HFFc6 (cell line): Measurements from ENCODE around the gene RNF128. TPM values are rescaled to one million over a fixed set of nuclear protein-coding genes. Genes with fewer than 3 reads are reported as not detected.

Experiments used
- DNase-seq: peaks from one replicate; pipeline ENCODE4 v3.0.0-alpha.2; 2018
- H3K27ac Mint-ChIP-seq: 2 replicates; pipeline ENCODE4 v1.8.0; 2020; ENCODE audit warnings: mild to moderate bottlenecking, mixed read lengths
- H3K27me3 Mint-ChIP-seq: 2 replicates; pipeline ENCODE4 v1.8.0; 2021; ENCODE audit warnings: mild to moderate bottlenecking, moderate library complexity, mixed read lengths; ENCODE audit not compliant: insufficient read depth
- H3K36me3 Mint-ChIP-seq: 2 replicates; pipeline ENCODE4 v1.8.0; 2021; ENCODE audit warnings: low read depth, mixed read lengths
- H3K4me1 Mint-ChIP-seq: 2 replicates; pipeline ENCODE4 v1.8.0; 2020; ENCODE audit warnings: low read depth, mixed read lengths
- H3K4me3 Mint-ChIP-seq: 2 replicates; pipeline ENCODE4 v1.8.0; 2020; ENCODE audit warnings: mild to moderate bottlenecking, moderate library complexity, mixed read lengths
- H3K9me3 Mint-ChIP-seq: 2 replicates; pipeline ENCODE4 v1.8.0; 2020; ENCODE audit warnings: mild to moderate bottlenecking, mixed read lengths
- total RNA-seq, 6 experiments: library from RNA; stranded (reverse); fragmentation: NEBNext Ultra II Directional; extraction: Animal tissue kit (Norgen Biotek cat#: 25700); gene quantifications; 2 replicates in 1 of 6; 3 replicates in 5 of 6; pipeline ENCODE4 v1.2.3, GENCODE V29; 2021
- TF ChIP-seq, protein P1 (sequence below): fragments of 200-600 bp; sonication (generic); IDR thresholded peaks from 2 replicates; pipeline ENCODE4 v1.5.0; 2021; ENCODE audit warnings: antibody characterized with exemption, mild to moderate bottlenecking

The RNF128 gene
- total RNA-seq, 6 experiments from 2014 or later: 0.07 to 0.14 (median 0.07) TPM; not detected in 2

DNA sequence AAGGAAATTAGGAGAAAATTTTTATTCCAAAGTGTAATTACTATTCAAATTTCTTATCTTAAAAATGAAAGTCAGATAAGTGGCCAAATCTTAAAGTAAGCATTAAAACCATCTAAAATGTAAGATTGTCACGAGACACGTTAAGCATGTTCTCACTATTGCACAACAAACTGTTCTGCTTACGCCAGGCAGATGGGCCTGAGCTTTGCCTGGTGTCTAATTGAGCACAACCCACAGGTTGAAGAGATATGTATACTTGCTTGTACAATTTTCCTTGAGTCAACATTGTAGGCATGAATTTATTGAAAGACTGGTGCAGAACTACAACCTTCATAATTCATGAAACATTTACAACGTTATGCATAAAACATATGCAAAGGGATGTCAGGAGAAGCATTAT lies 3.9 kb downstream of the RNF128 start:
- TF ChIP-seq, protein P1, sequence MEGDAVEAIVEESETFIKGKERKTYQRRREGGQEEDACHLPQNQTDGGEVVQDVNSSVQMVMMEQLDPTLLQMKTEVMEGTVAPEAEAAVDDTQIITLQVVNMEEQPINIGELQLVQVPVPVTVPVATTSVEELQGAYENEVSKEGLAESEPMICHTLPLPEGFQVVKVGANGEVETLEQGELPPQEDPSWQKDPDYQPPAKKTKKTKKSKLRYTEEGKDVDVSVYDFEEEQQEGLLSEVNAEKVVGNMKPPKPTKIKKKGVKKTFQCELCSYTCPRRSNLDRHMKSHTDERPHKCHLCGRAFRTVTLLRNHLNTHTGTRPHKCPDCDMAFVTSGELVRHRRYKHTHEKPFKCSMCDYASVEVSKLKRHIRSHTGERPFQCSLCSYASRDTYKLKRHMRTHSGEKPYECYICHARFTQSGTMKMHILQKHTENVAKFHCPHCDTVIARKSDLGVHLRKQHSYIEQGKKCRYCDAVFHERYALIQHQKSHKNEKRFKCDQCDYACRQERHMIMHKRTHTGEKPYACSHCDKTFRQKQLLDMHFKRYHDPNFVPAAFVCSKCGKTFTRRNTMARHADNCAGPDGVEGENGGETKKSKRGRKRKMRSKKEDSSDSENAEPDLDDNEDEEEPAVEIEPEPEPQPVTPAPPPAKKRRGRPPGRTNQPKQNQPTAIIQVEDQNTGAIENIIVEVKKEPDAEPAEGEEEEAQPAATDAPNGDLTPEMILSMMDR: no peak
- Mint-ChIP-seq H3K4me3 (no peak overlapping the region), H3K4me1 (no peaks in the 10 kb centered on the region; the same call in 1 of the 2 replicates), H3K36me3 (no peaks in the 10 kb centered on the region), H3K9me3 (no peaks in the 10 kb centered on the region), H3K27me3 (no peaks in the 10 kb centered on the region), H3K27ac (no peak overlapping the region)
- no peak for DNase-seq

DNA sequence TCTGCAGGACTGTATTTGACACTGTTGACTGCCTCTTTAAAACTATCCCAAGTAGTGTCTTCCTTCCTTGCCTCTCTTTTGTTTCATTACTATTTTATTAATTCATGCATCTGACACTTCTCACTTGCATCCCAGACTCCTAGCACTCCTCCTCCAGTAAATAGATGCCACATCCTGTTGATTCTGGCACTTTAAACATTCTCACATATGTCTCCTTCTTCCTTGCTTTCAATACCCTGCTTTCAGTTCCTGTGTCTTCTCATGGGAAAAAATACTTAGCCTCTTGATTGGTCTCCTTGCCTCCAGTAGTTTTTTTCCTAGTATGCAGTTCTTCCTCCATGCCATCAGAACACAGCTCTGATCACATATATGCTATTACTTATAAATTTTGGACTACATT lies 5.1 kb downstream of the RNF128 start:
- H3K4me3 Mint-ChIP-seq: no peak overlapping the region

DNA sequence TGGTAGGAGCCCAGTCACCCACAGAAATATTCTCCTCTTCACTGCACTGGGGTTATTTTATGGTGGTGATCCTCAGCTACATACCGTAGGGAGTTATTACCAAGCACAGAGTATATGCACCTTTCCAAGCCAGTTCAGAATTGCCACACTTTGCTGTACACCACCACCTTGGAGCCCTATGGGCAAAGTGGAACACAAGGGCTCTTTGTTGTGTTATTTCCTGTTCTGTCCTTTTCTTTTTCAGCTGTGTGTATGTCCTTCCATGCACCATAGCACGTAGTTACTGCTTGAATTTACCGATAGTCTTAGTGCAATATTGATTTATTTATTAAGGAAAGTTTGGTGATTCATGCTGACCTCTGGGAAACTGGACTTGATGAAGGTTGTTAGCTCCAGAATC lies 8.3 kb downstream of the RNF128 start:
- DNase-seq: no peak
- Mint-ChIP-seq H3K27ac (no peak overlapping the region), H3K4me1 (no peaks in the 10 kb centered on the region), H3K9me3 (no peaks in the 10 kb centered on the region), H3K36me3 (no peaks in the 10 kb centered on the region), H3K27me3 (no peaks in the 10 kb centered on the region; the same call in 1 of the 2 replicates), H3K4me3 (no peak overlapping the region)
- TF ChIP-seq, protein P1: no peak

More for the DNA sequence above, 5.1 kb downstream of the RNF128 start:
- no peaks in the 10 kb centered on the region; the same call in 1 of the 2 replicates for H3K4me1 Mint-ChIP-seq
- H3K27me3 Mint-ChIP-seq: no peaks in the 10 kb centered on the region
- no peak overlapping the region for H3K27ac Mint-ChIP-seq
- DNase-seq: no peak
- no peaks in the 10 kb centered on the region for H3K9me3 Mint-ChIP-seq
- no peaks in the 10 kb centered on the region for H3K36me3 Mint-ChIP-seq
- TF ChIP-seq, protein P1: no peak

DNA sequence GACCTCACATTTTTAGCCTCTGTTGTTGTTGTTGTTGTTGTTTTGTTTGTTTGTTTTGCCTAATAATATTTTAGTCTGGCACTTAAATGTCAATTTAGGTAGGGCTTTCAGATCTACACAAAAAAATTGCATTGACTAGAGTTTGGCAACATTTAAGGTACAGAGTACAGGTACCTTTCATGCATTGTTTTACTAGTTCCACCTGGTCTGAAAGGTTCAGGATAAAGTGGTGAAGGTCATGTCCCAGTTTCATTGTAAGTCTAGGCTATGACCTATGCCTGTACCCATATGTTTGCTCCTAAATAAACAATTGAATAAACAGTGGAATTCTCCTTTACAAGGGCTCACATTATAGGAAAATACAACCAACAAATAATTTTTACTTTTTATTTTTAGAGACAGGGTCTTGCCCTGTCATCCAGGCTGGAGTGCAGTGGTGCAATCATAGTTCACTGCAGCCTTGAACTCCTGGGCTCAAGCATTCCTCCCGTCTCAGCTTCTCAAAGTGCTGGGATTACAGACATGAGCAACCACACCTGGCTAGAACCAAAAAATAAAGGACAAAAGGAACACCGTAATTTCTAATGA lies 13.8 kb downstream of the RNF128 start:
- Mint-ChIP-seq H3K4me1 (no peaks in the 10 kb centered on the region), H3K36me3 (no peaks in the 10 kb centered on the region), H3K27ac (no peak overlapping the region), H3K27me3 (no peaks in the 10 kb centered on the region; the same call in 1 of the 2 replicates), H3K4me3 (no peak overlapping the region), H3K9me3 (no peaks in the 10 kb centered on the region)
- TF ChIP-seq, protein P1: no peak
- no peak for DNase-seq

DNA sequence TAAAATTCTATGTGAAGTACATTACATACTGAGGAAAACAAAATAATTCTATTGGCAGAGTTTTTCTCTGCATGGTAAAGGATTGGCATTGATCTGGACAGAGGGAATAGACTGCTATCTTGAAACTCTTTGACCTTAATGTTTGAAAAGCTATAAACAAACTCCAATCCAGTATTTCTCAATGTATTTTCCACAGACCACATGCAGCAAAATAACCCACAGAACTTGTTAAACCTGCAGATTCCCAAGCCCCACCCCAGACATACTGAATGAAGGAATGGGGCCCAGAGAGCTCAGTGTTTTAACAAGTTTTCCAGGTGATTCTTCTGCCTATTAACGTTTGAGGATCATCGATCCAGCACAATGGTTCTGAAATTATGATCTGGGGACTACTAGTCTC lies 15.7 kb downstream of the RNF128 start:
- no peaks in the 10 kb centered on the region for H3K9me3 Mint-ChIP-seq
- no peaks in the 10 kb centered on the region for H3K36me3 Mint-ChIP-seq
- no peak overlapping the region for H3K4me3 Mint-ChIP-seq
- no peak for DNase-seq
- no peak overlapping the region for H3K27ac Mint-ChIP-seq
- H3K27me3 Mint-ChIP-seq: no peaks in the 10 kb centered on the region; the same call in 1 of the 2 replicates
- no peaks in the 10 kb centered on the region for H3K4me1 Mint-ChIP-seq
- TF ChIP-seq, protein P1: no peak
